HEK293 (cell line): Measurements from ENCODE around the gene SARS2.
A peak's percentile ranks its signal among the peaks of the same experiment; 100 is the strongest.

Experiments
- BCL11B ChIP-seq: fragments of 450-650 bp; formaldehyde crosslinking; IDR thresholded peaks from 2 replicates; pipeline ENCODE4 v1.5.1; 2016; ENCODE audit warnings: low read depth, missing biosample characterization, missing genetic modification characterization
- HOXC10 ChIP-seq: sonication (generic); formaldehyde crosslinking; IDR thresholded peaks from 2 replicates; pipeline ENCODE4 v1.8.1; 2023; ENCODE audit warnings: mild to moderate bottlenecking, missing genetic modification reagents
- IKZF3 ChIP-seq: fragments of 450-650 bp; IDR thresholded peaks from 2 replicates; pipeline ENCODE4 v1.5.0; 2018; ENCODE audit warnings: missing biosample characterization, mild to moderate bottlenecking, missing genetic modification characterization, moderate library complexity
- KLF1 ChIP-seq: fragments of 450-650 bp; formaldehyde crosslinking; IDR thresholded peaks from 2 replicates; pipeline ENCODE4 v1.5.1; 2016; ENCODE audit warnings: missing biosample characterization, missing genetic modification characterization
- KLF10 ChIP-seq: fragments of 450-650 bp; IDR thresholded peaks from 2 replicates; pipeline ENCODE4 v1.5.1; 2018; ENCODE audit warnings: missing biosample characterization, mild to moderate bottlenecking, missing genetic modification characterization
- OVOL3 ChIP-seq: fragments of 450-650 bp; formaldehyde crosslinking; IDR thresholded peaks from 2 replicates; pipeline ENCODE4 v1.5.1; 2016; ENCODE audit warnings: missing biosample characterization, missing genetic modification characterization
- REPIN1 ChIP-seq: fragments of 450-650 bp; formaldehyde crosslinking; IDR thresholded peaks from 2 replicates; pipeline ENCODE4 v1.5.1; 2017; ENCODE audit warnings: missing biosample characterization, missing genetic modification characterization, low read depth
- SCRT2 ChIP-seq: fragments of 450-650 bp; formaldehyde crosslinking; IDR thresholded peaks from 2 replicates; pipeline ENCODE4 v1.5.1; 2016; ENCODE audit warnings: missing biosample characterization, missing genetic modification characterization
- SP2 ChIP-seq: fragments of 450-650 bp; formaldehyde crosslinking; IDR thresholded peaks from 2 replicates; pipeline ENCODE4 v1.5.1; 2016; ENCODE audit warnings: missing biosample characterization, missing genetic modification characterization
- ZBTB11 ChIP-seq: fragments of 450-650 bp; formaldehyde crosslinking; conservative IDR thresholded peaks from 2 replicates; pipeline ENCODE4 v1.5.1; 2016; ENCODE audit warnings: low read depth, missing biosample characterization, missing genetic modification characterization
- ZBTB17 ChIP-seq: fragments of 450-650 bp; formaldehyde crosslinking; IDR thresholded peaks from 2 replicates; pipeline ENCODE4 v1.5.1; 2016; ENCODE audit warnings: missing biosample characterization, missing genetic modification characterization
- ZBTB26 ChIP-seq: fragments of 450-650 bp; formaldehyde crosslinking; optimal IDR thresholded peaks from 2 replicates; pipeline ENCODE3; 2016; ENCODE audit warnings: missing biosample characterization, mild to moderate bottlenecking, missing genetic modification characterization
- ZEB2 ChIP-seq: fragments of 450-650 bp; formaldehyde crosslinking; IDR thresholded peaks from 2 replicates; pipeline ENCODE4 v1.5.1; 2016; ENCODE audit warnings: missing biosample characterization, missing genetic modification characterization
- ZNF211 ChIP-seq: fragments of 450-650 bp; formaldehyde crosslinking; IDR thresholded peaks from 2 replicates; pipeline ENCODE4 v1.5.1; 2016; ENCODE audit warnings: low read depth, missing biosample characterization, missing genetic modification characterization
- ZNF223 ChIP-seq: fragments of 450-650 bp; formaldehyde crosslinking; IDR thresholded peaks from 2 replicates; pipeline ENCODE4 v1.5.1; 2016; ENCODE audit warnings: missing biosample characterization, missing genetic modification characterization
- ZNF239 ChIP-seq: fragments of 450-650 bp; formaldehyde crosslinking; IDR thresholded peaks from 2 replicates; pipeline ENCODE4 v1.5.1; 2016; ENCODE audit warnings: missing biosample characterization, missing genetic modification characterization
- ZNF24 ChIP-seq: fragments of 450-650 bp; formaldehyde crosslinking; IDR thresholded peaks from 2 replicates; pipeline ENCODE4 v1.5.1; 2016; ENCODE audit warnings: missing biosample characterization, missing genetic modification characterization
- ZNF280C ChIP-seq: fragments of 450-650 bp; formaldehyde crosslinking; IDR thresholded peaks from 2 replicates; pipeline ENCODE4 v1.5.1; 2016; ENCODE audit warnings: missing biosample characterization, missing genetic modification characterization
- ZNF354C ChIP-seq: fragments of 450-650 bp; formaldehyde crosslinking; IDR thresholded peaks from 2 replicates; pipeline ENCODE4 v1.5.1; 2016; ENCODE audit warnings: missing biosample characterization, missing genetic modification characterization, low read depth, borderline replicate concordance
- ZNF362 ChIP-seq: fragments of 450-650 bp; formaldehyde crosslinking; IDR thresholded peaks from 2 replicates; pipeline ENCODE4 v1.5.1; 2016; ENCODE audit warnings: missing biosample characterization, missing genetic modification characterization
- ZNF394 ChIP-seq: fragments of 450-650 bp; formaldehyde crosslinking; IDR thresholded peaks from 2 replicates; pipeline ENCODE4 v1.5.1; 2016; ENCODE audit warnings: missing biosample characterization, missing genetic modification characterization, mild to moderate bottlenecking, moderate library complexity, borderline replicate concordance
- ZNF449 ChIP-seq: fragments of 450-650 bp; formaldehyde crosslinking; IDR thresholded peaks from 2 replicates; pipeline ENCODE4 v1.5.1; 2017; ENCODE audit warnings: missing biosample characterization, mild to moderate bottlenecking, missing genetic modification characterization, moderate library complexity
- ZNF501 ChIP-seq: fragments of 450-650 bp; formaldehyde crosslinking; IDR thresholded peaks from 2 replicates; pipeline ENCODE4 v1.5.1; 2016; ENCODE audit warnings: missing biosample characterization, missing genetic modification characterization
- ZNF510 ChIP-seq: fragments of 450-650 bp; formaldehyde crosslinking; IDR thresholded peaks from 2 replicates; pipeline ENCODE4 v1.5.1; 2018; ENCODE audit warnings: mild to moderate bottlenecking, missing genetic modification characterization, missing biosample characterization; ENCODE audit not compliant: insufficient replicate concordance
- ZNF514 ChIP-seq: fragments of 450-650 bp; formaldehyde crosslinking; IDR thresholded peaks from 2 replicates; pipeline ENCODE4 v1.5.1; 2016; ENCODE audit warnings: missing biosample characterization, missing genetic modification characterization
- ZNF624 ChIP-seq: fragments of 450-650 bp; formaldehyde crosslinking; IDR thresholded peaks from 2 replicates; pipeline ENCODE4 v1.5.1; 2017; ENCODE audit warnings: missing biosample characterization, missing genetic modification characterization
- ZNF629 ChIP-seq: fragments of 450-650 bp; formaldehyde crosslinking; IDR thresholded peaks from 2 replicates; pipeline ENCODE4 v1.5.1; 2017; ENCODE audit warnings: missing biosample characterization, missing genetic modification characterization
- ZNF670 ChIP-seq: fragments of 450-650 bp; formaldehyde crosslinking; IDR thresholded peaks from 2 replicates; pipeline ENCODE4 v1.5.1; 2016; ENCODE audit warnings: missing biosample characterization, missing genetic modification characterization, low read depth
- ZNF776 ChIP-seq: fragments of 450-650 bp; formaldehyde crosslinking; IDR thresholded peaks from 2 replicates; pipeline ENCODE4 v1.5.0; 2017; ENCODE audit warnings: missing biosample characterization, missing genetic modification characterization, borderline replicate concordance
- ZNF785 ChIP-seq: fragments of 450-650 bp; formaldehyde crosslinking; IDR thresholded peaks from 2 replicates; pipeline ENCODE4 v1.5.1; 2016; ENCODE audit warnings: missing biosample characterization, missing genetic modification characterization

The SARS2 gene

GRCh38 chr19:38975214-38975860 is 44.8 kb upstream of the SARS2 start, which contains the start of gene FBXO17 (continued):
- peak; percentile 38; the same call in 1 of the 2 replicates for TF ChIP-seq BCL11B (tag by site-specific recombination)
- no peak for TF ChIP-seq ZNF514
- TF ChIP-seq ZNF776, result no peak
- no peak for TF ChIP-seq ZNF280C (tag by site-specific recombination)
- TF ChIP-seq ZEB2 (tag by site-specific recombination), result peak; percentile 97
- TF ChIP-seq ZNF239, result peak; percentile 77
- TF ChIP-seq ZNF785 (tag by site-specific recombination), result 0 out of 2 replicates have a peak, but pooled peaks have one; percentile 7
- TF ChIP-seq ZBTB26, result peak; percentile 92
- TF ChIP-seq ZNF624, result no peak
- TF ChIP-seq ZNF223 (tag by site-specific recombination), result peak; percentile 20; the same call in 1 of the 2 replicates
- TF ChIP-seq REPIN1 (tag by site-specific recombination), result peak; percentile 72; the same call in 1 of the 2 replicates
- TF ChIP-seq ZNF354C (tag by site-specific recombination), result no peak
- peak; percentile 52; the same call in 1 of the 2 replicates for TF ChIP-seq OVOL3 (tag by site-specific recombination)
- TF ChIP-seq IKZF3 (tag by site-specific recombination), result peak; percentile 99
- TF ChIP-seq ZNF501 (tag by site-specific recombination), result peak; percentile 91
- TF ChIP-seq ZBTB11, result peak; percentile 46; the same call in 1 of the 2 replicates
- peak; percentile 92 for TF ChIP-seq KLF10 (tag by site-specific recombination)
- no peak for TF ChIP-seq HOXC10 (CRISPR knock-in tag)
- TF ChIP-seq ZNF211 (tag by site-specific recombination), result no peak
- TF ChIP-seq ZNF510 (tag by site-specific recombination), result no peak
- peak; percentile 62 for TF ChIP-seq ZNF629 (tag by site-specific recombination)
- TF ChIP-seq KLF1, result peak; percentile 95
- peak; percentile 73 for TF ChIP-seq SP2 (tag by site-specific recombination)
- peak; percentile 57; the same call in 1 of the 2 replicates for TF ChIP-seq ZNF394 (tag by site-specific recombination)
- peak; percentile 80; the same call in 1 of the 2 replicates for TF ChIP-seq ZNF24 (tag by site-specific recombination)
- no peak for TF ChIP-seq ZNF362 (tag by site-specific recombination)
- TF ChIP-seq SCRT2 (tag by site-specific recombination), result peak; percentile 100
- TF ChIP-seq ZBTB17, result peak; percentile 78
- no peak for TF ChIP-seq ZNF670 (tag by site-specific recombination)
- peak; percentile 75 for TF ChIP-seq ZNF449
